AG04449 (cell line): ENCODE results near the gene PLEKHA8.
"Not testable (repeated sequence)": the region's sequence is repeated elsewhere in the genome, so short reads cannot be mapped to it uniquely, and the experiment has no call there.

Experiments used
- CTCF ChIA-PET: fragments of 350-600 bp; formaldehyde crosslinking; extraction: SDS; loops from one replicate; lab custom pipeline; 2021; ENCODE audit warnings: antibody characterized with exemption; lab: Yijun Ruan, JAX
- POLR2A ChIA-PET: fragments of 400-600, 350-600 bp; formaldehyde crosslinking; extraction: SDS; loops from one replicate; lab custom pipeline; 2020; ENCODE audit warnings: antibody characterized with exemption, inconsistent platforms; lab: Yijun Ruan, JAX
- DNase-seq: peaks from one replicate; pipeline ENCODE4 v3.0.0-alpha.2; 2010; ENCODE audit warnings: low read depth, low spot score
- H3K4me3 ChIP-seq: 2 replicates; pipeline ENCODE4 v1.5.1; 2011; ENCODE audit warnings: low read depth, mild to moderate bottlenecking, control low read depth, low read length
- CTCF ChIP-seq: IDR thresholded peaks from one replicate; pipeline ENCODE4 v1.5.1; 2011; ENCODE audit warnings: mild to moderate bottlenecking, moderate library complexity, low read length, control low read depth, inconsistent platforms; ENCODE audit not compliant: insufficient read depth; ENCODE audit errors: missing control alignments

Gene PLEKHA8

GRCh38 chr7:30093420-30093952, 65.3 kb downstream of the PLEKHA8 start:
- DNase-seq: no peak
- CTCF ChIA-PET: interaction anchor here (9.3 kb wide), 1 partner anchor 19 kb away, joined by 84 read pairs; no protein-coding TSS in a partner anchor
- POLR2A ChIA-PET: no interaction called here
- no peak for TF ChIP-seq CTCF
- H3K4me3 ChIP-seq: no peak overlapping the region

- H3K4me3 ChIP-seq, CTCF ChIA-PET, POLR2A ChIA-PET, DNase-seq: not testable (repeated sequence)
Measured at GRCh38 chr7:30098599-30098998, 70.4 kb downstream of the PLEKHA8 start.

GRCh38 chr7:30102281-30102680, 74.1 kb downstream of the PLEKHA8 start:
- TF ChIP-seq CTCF: no peak
- POLR2A ChIA-PET: no interaction called here
- H3K4me3 ChIP-seq: no peak overlapping the region
- DNase-seq: no peak
- CTCF ChIA-PET: no interaction called here

GRCh38 chr7:30104157-30104556, 75.9 kb downstream of the PLEKHA8 start:
- no peak overlapping the region for H3K4me3 ChIP-seq
- no peak for DNase-seq
- ChIA-PET POLR2A (no interaction called here), CTCF (no interaction called here)
- no peak for TF ChIP-seq CTCF

- POLR2A ChIA-PET: no interaction called here
- CTCF ChIA-PET: no interaction called here
- no peak for TF ChIP-seq CTCF
- DNase-seq: no peak
- H3K4me3 ChIP-seq: no peak overlapping the region
Measured at GRCh38 chr7:30112103-30112713, 84.0 kb downstream of the PLEKHA8 start.

- no peak for DNase-seq
- no peak for TF ChIP-seq CTCF
- ChIA-PET CTCF (no interaction called here), POLR2A (no interaction called here)
- no peak overlapping the region for H3K4me3 ChIP-seq
Measured at GRCh38 chr7:30113144-30113543, 84.9 kb downstream of the PLEKHA8 start.
